Measurements from ENCODE around the gene PPA1. TPM values are rescaled to one million over a fixed set of nuclear protein-coding genes. Genes with fewer than 3 reads are reported as not detected.

Gene PPA1
- total RNA-seq, 1 experiment from 2014 or later = 180 TPM

DNA sequence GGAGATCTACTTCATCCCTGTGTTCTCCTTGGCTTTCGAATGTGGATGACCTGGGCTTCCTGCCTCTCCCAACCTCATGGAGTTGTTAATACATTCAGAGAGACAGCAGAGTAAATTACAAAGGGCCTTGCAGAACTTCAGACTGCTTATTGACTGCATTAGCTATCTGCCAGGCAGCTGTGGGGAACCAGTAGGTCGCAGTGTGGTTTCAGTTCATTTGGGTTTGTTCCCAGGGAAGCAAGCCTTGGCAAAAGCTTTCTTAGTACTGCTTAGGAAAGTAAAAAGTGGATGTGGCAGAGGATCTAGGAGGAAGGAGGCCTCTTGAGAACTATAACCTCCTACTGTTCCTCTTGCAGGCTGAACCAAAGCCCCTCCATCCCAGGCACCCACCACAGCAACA lies 41.4 kb upstream of the PPA1 start (continued):
- TF ChIP-seq SOX15 (CRISPR knock-in tag; IDR thresholded peaks at IDR 0.05) (no peak), RELA (CRISPR knock-in tag; IDR thresholded peaks at IDR 0.05; ENCODE audit: borderline replicate concordance) (no peak), ZNF423 (CRISPR knock-in tag; IDR thresholded peaks at IDR 0.05) (no peak), TCF7 (CRISPR knock-in tag; IDR thresholded peaks at IDR 0.05; ENCODE audit: low read depth) (no peak), JUN (CRISPR knock-in tag; IDR thresholded peaks at IDR 0.05) (no peak)
- TF ChIP-seq, protein P1, sequence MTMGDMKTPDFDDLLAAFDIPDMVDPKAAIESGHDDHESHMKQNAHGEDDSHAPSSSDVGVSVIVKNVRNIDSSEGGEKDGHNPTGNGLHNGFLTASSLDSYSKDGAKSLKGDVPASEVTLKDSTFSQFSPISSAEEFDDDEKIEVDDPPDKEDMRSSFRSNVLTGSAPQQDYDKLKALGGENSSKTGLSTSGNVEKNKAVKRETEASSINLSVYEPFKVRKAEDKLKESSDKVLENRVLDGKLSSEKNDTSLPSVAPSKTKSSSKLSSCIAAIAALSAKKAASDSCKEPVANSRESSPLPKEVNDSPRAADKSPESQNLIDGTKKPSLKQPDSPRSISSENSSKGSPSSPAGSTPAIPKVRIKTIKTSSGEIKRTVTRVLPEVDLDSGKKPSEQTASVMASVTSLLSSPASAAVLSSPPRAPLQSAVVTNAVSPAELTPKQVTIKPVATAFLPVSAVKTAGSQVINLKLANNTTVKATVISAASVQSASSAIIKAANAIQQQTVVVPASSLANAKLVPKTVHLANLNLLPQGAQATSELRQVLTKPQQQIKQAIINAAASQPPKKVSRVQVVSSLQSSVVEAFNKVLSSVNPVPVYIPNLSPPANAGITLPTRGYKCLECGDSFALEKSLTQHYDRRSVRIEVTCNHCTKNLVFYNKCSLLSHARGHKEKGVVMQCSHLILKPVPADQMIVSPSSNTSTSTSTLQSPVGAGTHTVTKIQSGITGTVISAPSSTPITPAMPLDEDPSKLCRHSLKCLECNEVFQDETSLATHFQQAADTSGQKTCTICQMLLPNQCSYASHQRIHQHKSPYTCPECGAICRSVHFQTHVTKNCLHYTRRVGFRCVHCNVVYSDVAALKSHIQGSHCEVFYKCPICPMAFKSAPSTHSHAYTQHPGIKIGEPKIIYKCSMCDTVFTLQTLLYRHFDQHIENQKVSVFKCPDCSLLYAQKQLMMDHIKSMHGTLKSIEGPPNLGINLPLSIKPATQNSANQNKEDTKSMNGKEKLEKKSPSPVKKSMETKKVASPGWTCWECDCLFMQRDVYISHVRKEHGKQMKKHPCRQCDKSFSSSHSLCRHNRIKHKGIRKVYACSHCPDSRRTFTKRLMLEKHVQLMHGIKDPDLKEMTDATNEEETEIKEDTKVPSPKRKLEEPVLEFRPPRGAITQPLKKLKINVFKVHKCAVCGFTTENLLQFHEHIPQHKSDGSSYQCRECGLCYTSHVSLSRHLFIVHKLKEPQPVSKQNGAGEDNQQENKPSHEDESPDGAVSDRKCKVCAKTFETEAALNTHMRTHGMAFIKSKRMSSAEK (CRISPR knock-in tag; IDR thresholded peaks at IDR 0.05; ENCODE audit: borderline replicate concordance) = no peak
- TF ChIP-seq, protein P2, sequence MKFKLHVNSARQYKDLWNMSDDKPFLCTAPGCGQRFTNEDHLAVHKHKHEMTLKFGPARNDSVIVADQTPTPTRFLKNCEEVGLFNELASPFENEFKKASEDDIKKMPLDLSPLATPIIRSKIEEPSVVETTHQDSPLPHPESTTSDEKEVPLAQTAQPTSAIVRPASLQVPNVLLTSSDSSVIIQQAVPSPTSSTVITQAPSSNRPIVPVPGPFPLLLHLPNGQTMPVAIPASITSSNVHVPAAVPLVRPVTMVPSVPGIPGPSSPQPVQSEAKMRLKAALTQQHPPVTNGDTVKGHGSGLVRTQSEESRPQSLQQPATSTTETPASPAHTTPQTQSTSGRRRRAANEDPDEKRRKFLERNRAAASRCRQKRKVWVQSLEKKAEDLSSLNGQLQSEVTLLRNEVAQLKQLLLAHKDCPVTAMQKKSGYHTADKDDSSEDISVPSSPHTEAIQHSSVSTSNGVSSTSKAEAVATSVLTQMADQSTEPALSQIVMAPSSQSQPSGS (CRISPR knock-in tag; IDR thresholded peaks at IDR 0.05; ENCODE audit: borderline replicate concordance, low read depth) = no peak
- TF ChIP-seq, protein P3, sequence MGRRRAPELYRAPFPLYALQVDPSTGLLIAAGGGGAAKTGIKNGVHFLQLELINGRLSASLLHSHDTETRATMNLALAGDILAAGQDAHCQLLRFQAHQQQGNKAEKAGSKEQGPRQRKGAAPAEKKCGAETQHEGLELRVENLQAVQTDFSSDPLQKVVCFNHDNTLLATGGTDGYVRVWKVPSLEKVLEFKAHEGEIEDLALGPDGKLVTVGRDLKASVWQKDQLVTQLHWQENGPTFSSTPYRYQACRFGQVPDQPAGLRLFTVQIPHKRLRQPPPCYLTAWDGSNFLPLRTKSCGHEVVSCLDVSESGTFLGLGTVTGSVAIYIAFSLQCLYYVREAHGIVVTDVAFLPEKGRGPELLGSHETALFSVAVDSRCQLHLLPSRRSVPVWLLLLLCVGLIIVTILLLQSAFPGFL (CRISPR knock-in tag; IDR thresholded peaks at IDR 0.05; ENCODE audit: borderline replicate concordance) = no peak

DNA sequence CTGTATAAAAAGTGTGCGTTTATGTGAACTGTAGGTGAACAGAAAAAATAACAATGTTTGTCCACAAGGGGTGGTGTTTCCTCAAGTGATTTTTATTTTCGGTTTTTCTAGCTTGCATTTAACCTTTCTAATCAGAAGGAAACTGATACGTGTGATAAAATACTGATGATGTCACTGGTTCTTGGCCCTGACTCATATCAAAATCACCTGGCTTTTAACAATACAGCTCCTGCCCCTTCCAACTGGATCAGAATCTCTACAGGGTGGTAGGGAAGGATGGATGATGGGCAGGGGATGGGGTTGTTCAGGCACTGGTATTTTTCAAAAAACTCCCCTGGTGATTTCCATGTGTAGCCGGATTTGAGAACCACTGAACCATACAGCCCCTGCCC lies 39.7 kb upstream of the PPA1 start:
- POLR2A ChIA-PET = no interaction called here
- ATAC-seq (no peak), DNase-seq (ENCODE audit: low spot score) (no peak)
- no peak overlapping the region for H3K4me3 Mint-ChIP-seq
- H3K27me3 Mint-ChIP-seq (ENCODE audit: low read depth) = no peaks in the 10 kb centered on the region
- peaks cover 16% of the 10 kb centered on the region for H3K4me1 Mint-ChIP-seq
- H3K9me3 Mint-ChIP-seq = peaks cover 9% of the 10 kb centered on the region; the same call in 1 of the 2 replicates
- CTCF ChIA-PET = interaction anchor here (0.5 to 2.8 kb wide), 18 partner anchors 9 to 483 kb away, joined by 3 to 23 read pairs (median 4); partner anchors contain the start of genes NPFFR1, PPA1 and TYSND1
- H3K36me3 Mint-ChIP-seq = no peaks in the 10 kb centered on the region
- no peak for TF ChIP-seq TEAD1 (CRISPR knock-in tag; IDR thresholded peaks at IDR 0.05)
- TF ChIP-seq, protein P4, sequence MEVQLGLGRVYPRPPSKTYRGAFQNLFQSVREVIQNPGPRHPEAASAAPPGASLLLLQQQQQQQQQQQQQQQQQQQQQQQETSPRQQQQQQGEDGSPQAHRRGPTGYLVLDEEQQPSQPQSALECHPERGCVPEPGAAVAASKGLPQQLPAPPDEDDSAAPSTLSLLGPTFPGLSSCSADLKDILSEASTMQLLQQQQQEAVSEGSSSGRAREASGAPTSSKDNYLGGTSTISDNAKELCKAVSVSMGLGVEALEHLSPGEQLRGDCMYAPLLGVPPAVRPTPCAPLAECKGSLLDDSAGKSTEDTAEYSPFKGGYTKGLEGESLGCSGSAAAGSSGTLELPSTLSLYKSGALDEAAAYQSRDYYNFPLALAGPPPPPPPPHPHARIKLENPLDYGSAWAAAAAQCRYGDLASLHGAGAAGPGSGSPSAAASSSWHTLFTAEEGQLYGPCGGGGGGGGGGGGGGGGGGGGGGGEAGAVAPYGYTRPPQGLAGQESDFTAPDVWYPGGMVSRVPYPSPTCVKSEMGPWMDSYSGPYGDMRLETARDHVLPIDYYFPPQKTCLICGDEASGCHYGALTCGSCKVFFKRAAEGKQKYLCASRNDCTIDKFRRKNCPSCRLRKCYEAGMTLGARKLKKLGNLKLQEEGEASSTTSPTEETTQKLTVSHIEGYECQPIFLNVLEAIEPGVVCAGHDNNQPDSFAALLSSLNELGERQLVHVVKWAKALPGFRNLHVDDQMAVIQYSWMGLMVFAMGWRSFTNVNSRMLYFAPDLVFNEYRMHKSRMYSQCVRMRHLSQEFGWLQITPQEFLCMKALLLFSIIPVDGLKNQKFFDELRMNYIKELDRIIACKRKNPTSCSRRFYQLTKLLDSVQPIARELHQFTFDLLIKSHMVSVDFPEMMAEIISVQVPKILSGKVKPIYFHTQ (CRISPR knock-in tag; IDR thresholded peaks at IDR 0.05) = no peak
- TF ChIP-seq, protein P5, sequence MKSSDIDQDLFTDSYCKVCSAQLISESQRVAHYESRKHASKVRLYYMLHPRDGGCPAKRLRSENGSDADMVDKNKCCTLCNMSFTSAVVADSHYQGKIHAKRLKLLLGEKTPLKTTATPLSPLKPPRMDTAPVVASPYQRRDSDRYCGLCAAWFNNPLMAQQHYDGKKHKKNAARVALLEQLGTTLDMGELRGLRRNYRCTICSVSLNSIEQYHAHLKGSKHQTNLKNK (CRISPR knock-in tag; IDR thresholded peaks at IDR 0.05) = no peak
- TF ChIP-seq NR1H2 (CRISPR knock-in tag; IDR thresholded peaks at IDR 0.05) = no peak
- TF ChIP-seq ZNF423 (CRISPR knock-in tag; IDR thresholded peaks at IDR 0.05) = no peak
- no peak for TF ChIP-seq GRHL2 (CRISPR knock-in tag; IDR thresholded peaks at IDR 0.05; ENCODE audit: insufficient replicate concordance, severe bottlenecking)
- no peak for TF ChIP-seq NFE2L1 (CRISPR knock-in tag; IDR thresholded peaks at IDR 0.05)
- no peak overlapping the region for H3K27ac Mint-ChIP-seq
